GM19099 (cell line): ENCODE measurements around the gene DUS1L.

Source experiments
- POLR2A ChIP-seq: IDR thresholded peaks from 3 replicates; pipeline ENCODE4 v1.6.1; 2011; ENCODE audit warnings: low read depth; ENCODE audit not compliant: insufficient read length; ENCODE audit errors: extremely low read depth

The DUS1L gene

GRCh38 chr17:82008258-82008940 is 57.2 kb downstream of the DUS1L start:
- TF ChIP-seq POLR2A = no peak
